Activated naive CD8-positive, alpha-beta T cell treated with anti-CD3 and anti-CD28 coated beads, Interleukin-2, amount 10 ng/mL, durations not matched to agents 7 days and 5 days (primary cell): ENCODE measurements around the gene SMIM38. TPM values are rescaled to one million over a fixed set of nuclear protein-coding genes. Genes with fewer than 3 reads are reported as not detected.
A peak's percentile ranks its signal among the peaks of the same experiment; 100 is the strongest.

Source experiments
- ATAC-seq: fragments of 150-1000 bp; cut with Tn5 transposase; one replicate; pipeline ENCODE4 v1.10.0; 2021; ENCODE audit warnings: low read depth, moderate library complexity
- POLR2A ChIA-PET: fragments of 350-600 bp; sonication (Branson Sonifier 250); formaldehyde crosslinking; loops from one replicate; lab custom pipeline; 2021; ENCODE audit warnings: antibody characterized with exemption; lab: Charles Lee
- DNase-seq: peaks from one replicate; pipeline ENCODE4 v3.0.0; 2021
- H3K27ac Mint-ChIP-seq: one replicate; pipeline ENCODE4 v1.8.0; 2022; ENCODE audit warnings: mild to moderate bottlenecking, mixed read lengths
- H3K27me3 Mint-ChIP-seq: one replicate; pipeline ENCODE4 v1.8.0; 2022; ENCODE audit warnings: mild to moderate bottlenecking, moderate library complexity, mixed read lengths
- H3K36me3 Mint-ChIP-seq: one replicate; pipeline ENCODE4 v1.8.0; 2021; ENCODE audit warnings: mild to moderate bottlenecking, mixed read lengths
- H3K4me1 Mint-ChIP-seq: one replicate; pipeline ENCODE4 v1.8.0; 2021; ENCODE audit warnings: mixed read lengths
- H3K4me3 Mint-ChIP-seq: one replicate; pipeline ENCODE4 v1.8.0; 2022; ENCODE audit warnings: mild to moderate bottlenecking, moderate library complexity, mixed read lengths
- H3K9me3 Mint-ChIP-seq: one replicate; pipeline ENCODE4 v1.8.0; 2021; ENCODE audit warnings: mixed read lengths
- total RNA-seq, 2 experiments: library from RNA; stranded (reverse); gene quantifications; one replicate each; pipeline ENCODE4 v1.2.3, GENCODE V29; 2021

SMIM38 gene
- total RNA-seq, 2 experiments from 2014 or later, result 0.25 to 0.31 TPM

GRCh38 chr11:69115586-69116560 is 39.9 kb upstream of the SMIM38 start:
- Mint-ChIP-seq H3K36me3 (no peaks in the 10 kb centered on the region), H3K27me3 (no peaks in the 10 kb centered on the region), H3K9me3 (peaks cover 1% of the 10 kb centered on the region), H3K4me1 (peaks cover 2% of the 10 kb centered on the region), H3K4me3 (no peak overlapping the region), H3K27ac (no peak overlapping the region)
- POLR2A ChIA-PET, result no interaction called here
- ATAC-seq (no peak), DNase-seq (peak; percentile 22)

DNA sequence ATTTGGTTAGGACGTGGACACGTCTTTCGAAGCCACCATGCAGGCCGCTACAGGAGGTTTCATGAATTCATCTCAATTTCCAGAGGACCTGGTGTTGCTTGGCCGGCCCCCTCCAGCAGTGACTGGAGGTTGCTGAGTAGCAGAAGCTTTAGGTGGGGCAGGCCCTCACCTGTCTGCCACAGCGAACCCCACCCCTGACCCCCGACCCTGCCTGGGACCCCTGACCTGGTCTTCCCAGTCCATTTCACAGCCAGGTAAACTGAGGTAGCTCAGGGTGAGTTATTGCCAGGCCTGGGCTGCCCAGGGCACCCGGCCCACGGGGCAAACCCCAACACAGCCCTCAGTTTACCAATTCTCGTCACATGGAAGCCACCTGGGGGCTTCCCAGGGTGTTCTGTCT is 39.1 kb upstream of the SMIM38 start:
- Mint-ChIP-seq H3K36me3 (no peaks in the 10 kb centered on the region), H3K4me1 (peaks cover 3% of the 10 kb centered on the region), H3K27me3 (no peaks in the 10 kb centered on the region), H3K4me3 (no peak overlapping the region), H3K9me3 (no peaks in the 10 kb centered on the region), H3K27ac (no peak overlapping the region)
- DNase-seq, result no peak
- no peak for ATAC-seq
- POLR2A ChIA-PET, result no interaction called here

- no peaks in the 10 kb centered on the region for H3K36me3 Mint-ChIP-seq
- DNase-seq, result no peak
- H3K9me3 Mint-ChIP-seq, result no peaks in the 10 kb centered on the region
- H3K27ac Mint-ChIP-seq, result no peak overlapping the region
- no peak for ATAC-seq
- POLR2A ChIA-PET, result no interaction called here
- H3K4me1 Mint-ChIP-seq, result peaks cover 11% of the 10 kb centered on the region
- H3K4me3 Mint-ChIP-seq, result no peak overlapping the region
- no peaks in the 10 kb centered on the region for H3K27me3 Mint-ChIP-seq
Measured at GRCh38 chr11:69119190-69119589, 36.5 kb upstream of the SMIM38 start.

- Mint-ChIP-seq H3K36me3 (no peaks in the 10 kb centered on the region), H3K4me1 (peaks cover 13% of the 10 kb centered on the region), H3K27me3 (no peaks in the 10 kb centered on the region), H3K4me3 (no peak overlapping the region), H3K27ac (peak overlapping the region; percentile 56), H3K9me3 (no peaks in the 10 kb centered on the region)
- DNase-seq (no peak), ATAC-seq (no peak)
- POLR2A ChIA-PET, result no interaction called here
Measured at GRCh38 chr11:69120096-69120875, 35.4 kb upstream of the SMIM38 start.

GRCh38 chr11:69121021-69121420 is 34.7 kb upstream of the SMIM38 start:
- H3K27ac Mint-ChIP-seq, result no peak overlapping the region
- POLR2A ChIA-PET, result no interaction called here
- H3K9me3 Mint-ChIP-seq, result no peaks in the 10 kb centered on the region
- no peak for DNase-seq
- H3K27me3 Mint-ChIP-seq, result no peaks in the 10 kb centered on the region
- H3K4me3 Mint-ChIP-seq, result no peak overlapping the region
- peaks cover 13% of the 10 kb centered on the region for H3K4me1 Mint-ChIP-seq
- H3K36me3 Mint-ChIP-seq, result no peaks in the 10 kb centered on the region
- no peak for ATAC-seq

DNA sequence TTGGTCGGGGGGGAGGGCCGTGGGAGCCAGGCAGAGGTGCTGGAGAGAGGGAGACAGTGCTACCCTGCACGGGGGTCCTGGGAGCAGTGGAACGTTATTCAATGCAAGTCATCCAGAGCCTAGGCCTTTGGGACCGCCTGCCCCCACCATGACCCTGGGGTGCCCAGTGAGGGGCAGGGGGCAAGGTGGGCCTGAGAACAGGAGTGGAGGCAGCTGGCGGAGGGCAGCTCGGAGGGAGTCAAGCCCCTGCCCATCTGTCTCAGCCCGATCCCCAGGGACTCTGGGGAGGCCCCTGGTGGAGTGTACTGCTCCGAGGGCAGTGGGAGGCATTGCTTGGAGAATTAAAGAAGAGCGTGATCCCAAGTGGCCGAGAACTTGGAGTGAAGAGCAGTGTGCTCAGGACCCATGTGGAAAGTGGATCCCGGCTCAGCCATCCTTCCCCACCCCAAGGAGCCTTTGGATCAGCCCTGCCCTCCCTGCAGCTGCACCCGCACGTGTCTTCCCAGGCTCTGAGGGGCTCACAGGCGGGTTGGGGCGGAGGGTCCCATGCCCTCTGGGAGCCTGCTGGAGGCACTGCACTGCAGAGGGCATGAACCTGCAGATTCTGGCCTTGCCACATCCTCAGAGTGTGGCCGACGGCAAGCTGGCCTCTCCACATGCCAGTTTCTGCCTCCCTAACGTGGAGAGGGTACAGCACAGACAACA is 34.0 kb upstream of the SMIM38 start:
- no peak for DNase-seq
- H3K27me3 Mint-ChIP-seq, result no peaks in the 10 kb centered on the region
- H3K27ac Mint-ChIP-seq, result no peak overlapping the region
- H3K9me3 Mint-ChIP-seq, result no peaks in the 10 kb centered on the region
- POLR2A ChIA-PET, result no interaction called here
- no peak overlapping the region for H3K4me3 Mint-ChIP-seq
- H3K36me3 Mint-ChIP-seq, result no peaks in the 10 kb centered on the region
- no peak for ATAC-seq
- H3K4me1 Mint-ChIP-seq, result peaks cover 13% of the 10 kb centered on the region

DNA sequence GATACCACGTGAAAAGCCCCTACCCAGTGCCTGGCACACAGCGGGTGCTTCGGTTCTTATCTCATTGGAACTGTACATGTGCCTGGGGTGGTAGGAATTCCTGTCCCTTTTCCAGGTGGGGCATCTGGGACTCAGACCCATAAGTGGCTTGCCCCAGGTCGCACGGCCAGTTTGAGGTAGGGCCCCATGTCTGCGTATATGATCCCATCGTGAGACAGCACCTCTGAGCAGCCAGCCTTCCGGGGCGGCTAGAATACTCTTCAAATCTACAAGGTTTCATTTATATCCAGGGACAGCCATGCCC is 33.5 kb upstream of the SMIM38 start:
- Mint-ChIP-seq H3K9me3 (no peaks in the 10 kb centered on the region), H3K27ac (no peak overlapping the region), H3K4me1 (peaks cover 13% of the 10 kb centered on the region), H3K27me3 (no peaks in the 10 kb centered on the region), H3K36me3 (no peaks in the 10 kb centered on the region), H3K4me3 (no peak overlapping the region)
- no peak for DNase-seq
- POLR2A ChIA-PET, result no interaction called here
- no peak for ATAC-seq

- Mint-ChIP-seq H3K36me3 (no peaks in the 10 kb centered on the region), H3K4me3 (peak overlapping the region; percentile 58), H3K27ac (peak overlapping the region; percentile 75), H3K27me3 (no peaks in the 10 kb centered on the region), H3K4me1 (peaks cover 13% of the 10 kb centered on the region), H3K9me3 (no peaks in the 10 kb centered on the region)
- POLR2A ChIA-PET, result no interaction called here
- DNase-seq, result no peak
- ATAC-seq, result peak; percentile 69
Measured at GRCh38 chr11:69122630-69123431, 32.9 kb upstream of the SMIM38 start.

GRCh38 chr11:69123593-69124545 is 31.9 kb upstream of the SMIM38 start:
- no peak overlapping the region for H3K4me3 Mint-ChIP-seq
- POLR2A ChIA-PET, result no interaction called here
- DNase-seq (no peak), ATAC-seq (peak; percentile 19)
- no peak overlapping the region for H3K27ac Mint-ChIP-seq
- no peaks in the 10 kb centered on the region for H3K36me3 Mint-ChIP-seq
- H3K4me1 Mint-ChIP-seq, result peaks cover 13% of the 10 kb centered on the region
- H3K9me3 Mint-ChIP-seq, result no peaks in the 10 kb centered on the region
- H3K27me3 Mint-ChIP-seq, result no peaks in the 10 kb centered on the region

- H3K4me3 Mint-ChIP-seq, result no peak overlapping the region
- no peaks in the 10 kb centered on the region for H3K27me3 Mint-ChIP-seq
- H3K27ac Mint-ChIP-seq, result no peak overlapping the region
- ATAC-seq (no peak), DNase-seq (no peak)
- H3K9me3 Mint-ChIP-seq, result peaks cover 3% of the 10 kb centered on the region
- POLR2A ChIA-PET, result no interaction called here
- H3K36me3 Mint-ChIP-seq, result no peaks in the 10 kb centered on the region
- peaks cover 13% of the 10 kb centered on the region for H3K4me1 Mint-ChIP-seq
Measured at GRCh38 chr11:69125861-69126260, 29.9 kb upstream of the SMIM38 start.

DNA sequence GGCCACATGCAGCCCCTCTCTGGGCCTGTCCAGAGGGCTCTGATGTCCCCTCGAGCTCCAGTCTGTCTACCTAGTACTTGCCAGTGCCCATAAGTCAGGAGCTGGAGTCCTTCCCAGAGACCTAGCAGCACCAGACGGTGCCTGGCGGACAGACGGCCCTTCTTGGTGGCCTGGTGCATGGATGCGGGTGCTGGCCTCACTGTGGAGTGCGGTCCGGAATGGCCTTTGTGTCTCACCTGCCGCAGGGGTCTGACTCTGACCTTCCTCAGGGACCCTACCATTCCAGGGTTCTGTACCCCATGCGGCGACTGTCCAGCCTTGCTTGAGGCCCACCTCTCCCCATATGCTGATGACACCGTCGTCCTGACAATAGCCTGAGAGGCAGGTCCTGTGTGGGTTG is 29.4 kb upstream of the SMIM38 start:
- no peaks in the 10 kb centered on the region for H3K36me3 Mint-ChIP-seq
- H3K27me3 Mint-ChIP-seq, result no peaks in the 10 kb centered on the region
- peaks cover 3% of the 10 kb centered on the region for H3K9me3 Mint-ChIP-seq
- POLR2A ChIA-PET, result no interaction called here
- no peak for DNase-seq
- no peak overlapping the region for H3K27ac Mint-ChIP-seq
- no peak for ATAC-seq
- no peak overlapping the region for H3K4me3 Mint-ChIP-seq
- H3K4me1 Mint-ChIP-seq, result peaks cover 13% of the 10 kb centered on the region
